ENCODE data around the gene CYSLTR1.
A peak's percentile ranks its signal among the peaks of the same experiment; 100 is the strongest.
"Not testable (repeated sequence)": the region's sequence is repeated elsewhere in the genome, so short reads cannot be mapped to it uniquely, and the experiment has no call there.

The CYSLTR1 gene

GRCh38 chrX:78327370-78328086 is at the start of gene CYSLTR1:
Gene CYSLTR1 (minus strand): TSS chrX:78327611. CDS start chrX:78273746, 53,865 bp downstream.
- DNase-seq: peak; percentile 22

DNA sequence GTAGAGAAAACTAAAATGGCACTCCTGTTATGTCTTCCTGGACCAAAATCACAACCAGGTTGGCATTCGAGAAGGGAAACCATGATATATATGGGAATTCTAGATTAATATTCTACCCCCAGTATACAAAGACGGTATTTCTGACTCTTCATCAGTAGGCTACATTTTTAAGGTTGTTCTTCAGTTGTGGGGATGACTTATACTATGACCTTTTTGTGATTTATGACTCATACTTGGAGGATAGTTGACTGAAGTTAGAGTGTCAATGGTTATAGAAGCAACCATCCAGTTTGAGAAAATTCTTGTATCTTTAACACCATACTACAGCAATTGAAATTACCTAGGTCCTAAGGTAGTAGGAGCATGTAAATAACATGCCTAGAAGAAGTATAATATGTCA is 49.8 kb upstream of the CYSLTR1 start:
- no peak for DNase-seq

GRCh38 chrX:78375894-78376293 is 48.5 kb upstream of the CYSLTR1 start:
- DNase-seq: no peak

DNA sequence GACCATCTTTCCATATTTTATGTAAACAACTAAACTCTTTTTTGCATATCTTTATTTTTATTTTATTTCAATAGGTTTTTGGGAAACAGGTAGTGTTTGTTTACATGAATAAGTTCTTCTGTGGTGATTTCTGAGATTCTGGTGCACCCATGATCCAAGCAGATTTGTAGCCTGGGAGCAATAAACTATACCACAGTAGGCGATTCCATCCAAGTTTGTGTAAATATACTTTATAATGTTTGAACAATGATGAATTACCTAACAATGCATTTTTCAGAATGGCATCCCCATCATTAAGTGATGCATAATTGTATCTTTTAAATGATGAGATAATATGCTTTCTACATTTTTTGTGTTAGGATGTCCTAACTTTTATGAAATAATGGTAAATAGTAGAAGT is 39.2 kb upstream of the CYSLTR1 start:
- DNase-seq: no peak

- no peak for DNase-seq
Measured at GRCh38 chrX:78357342-78358055, 30.1 kb upstream of the CYSLTR1 start.

GRCh38 chrX:78333521-78333920 is 6.1 kb upstream of the CYSLTR1 start:
- no peak for DNase-seq

DNA sequence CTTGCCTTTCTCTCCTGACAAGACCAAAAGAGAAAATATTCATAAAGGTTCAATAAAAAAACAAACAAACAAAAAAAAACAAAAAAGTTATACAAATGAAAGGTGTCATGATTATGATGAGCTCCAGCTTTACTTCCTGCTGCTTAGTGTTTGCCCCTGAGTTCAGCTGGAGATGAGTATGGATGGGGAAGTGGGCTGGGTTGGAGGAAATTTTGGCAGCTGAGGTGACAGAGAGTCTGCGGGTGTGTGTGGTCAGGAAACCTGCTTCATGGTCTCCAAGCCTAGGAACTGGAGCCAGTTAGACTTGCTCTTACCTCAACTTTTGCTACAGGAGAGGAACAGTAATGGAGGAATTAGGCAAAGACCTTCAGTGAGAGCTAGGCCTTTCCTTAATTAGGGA is 4.3 kb upstream of the CYSLTR1 start:
- DNase-seq: no peak

DNA sequence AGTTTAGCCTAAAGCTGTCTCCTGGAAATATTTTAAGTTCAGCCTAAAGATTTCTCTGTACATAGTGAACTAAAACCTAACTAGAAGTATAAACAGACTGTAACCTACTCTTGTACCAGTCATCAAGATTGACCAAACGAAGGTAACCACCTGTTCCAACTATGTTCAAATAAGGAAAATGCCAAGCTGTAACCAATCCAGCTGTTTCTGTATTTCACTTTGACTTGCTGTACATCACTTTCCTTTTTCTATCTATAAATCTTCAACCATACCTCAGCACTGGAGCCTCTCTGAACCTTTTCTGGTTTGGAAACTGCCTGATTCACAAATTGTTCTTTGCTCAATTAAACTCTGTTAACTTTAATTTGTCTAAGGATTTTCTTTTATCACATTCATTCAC is 3.1 kb upstream of the CYSLTR1 start:
- no peak for DNase-seq

- no peak for DNase-seq
Measured at GRCh38 chrX:78330068-78330467, 2.7 kb upstream of the CYSLTR1 start.

GRCh38 chrX:78329486-78329885 is 2.1 kb upstream of the CYSLTR1 start:
- no peak for DNase-seq

DNA sequence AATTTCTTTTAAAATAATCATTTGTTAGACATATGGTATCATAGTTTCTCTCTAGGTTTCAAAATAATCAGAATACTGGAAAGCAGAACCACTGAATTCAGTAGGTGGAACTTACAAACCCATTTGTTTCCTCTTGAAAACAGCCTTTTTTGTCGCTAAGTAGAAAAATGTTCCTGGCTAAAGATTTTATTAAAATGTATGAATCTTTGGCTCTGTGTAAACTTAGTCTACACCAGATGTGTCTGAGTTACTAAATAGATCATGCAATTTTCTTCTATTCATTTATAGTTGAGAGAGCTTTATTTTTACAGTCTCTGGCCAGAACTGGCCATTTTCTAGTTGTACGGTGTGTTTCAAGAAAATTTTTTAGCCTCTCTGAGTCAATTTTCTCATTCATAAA is 1.0 kb downstream of the CYSLTR1 start:
- no peak for DNase-seq

- DNase-seq: no peak
Measured at GRCh38 chrX:78322863-78323262, 4.5 kb downstream of the CYSLTR1 start.

- no peak for DNase-seq
Measured at GRCh38 chrX:78321809-78322208, 5.6 kb downstream of the CYSLTR1 start.

DNA sequence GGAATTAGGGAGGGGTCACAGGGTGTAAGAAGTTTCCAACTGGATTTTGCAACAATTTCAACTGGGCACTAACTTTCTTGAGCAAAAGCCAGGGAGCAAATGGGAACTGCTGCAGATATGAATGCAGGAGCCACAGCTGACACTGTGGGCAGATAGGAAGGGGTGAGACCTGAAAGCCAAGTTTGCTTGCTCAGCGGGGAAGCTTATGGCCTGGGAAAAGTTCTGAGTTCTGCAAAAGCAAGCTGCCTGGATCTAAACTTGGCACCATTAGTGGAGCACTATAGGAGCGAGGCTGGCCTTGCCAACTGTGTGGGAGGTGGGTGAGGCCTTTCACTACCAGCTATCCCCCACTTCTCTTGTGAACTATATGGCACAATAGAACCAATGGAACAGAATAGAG is 11.1 kb downstream of the CYSLTR1 start:
- DNase-seq: no peak

DNA sequence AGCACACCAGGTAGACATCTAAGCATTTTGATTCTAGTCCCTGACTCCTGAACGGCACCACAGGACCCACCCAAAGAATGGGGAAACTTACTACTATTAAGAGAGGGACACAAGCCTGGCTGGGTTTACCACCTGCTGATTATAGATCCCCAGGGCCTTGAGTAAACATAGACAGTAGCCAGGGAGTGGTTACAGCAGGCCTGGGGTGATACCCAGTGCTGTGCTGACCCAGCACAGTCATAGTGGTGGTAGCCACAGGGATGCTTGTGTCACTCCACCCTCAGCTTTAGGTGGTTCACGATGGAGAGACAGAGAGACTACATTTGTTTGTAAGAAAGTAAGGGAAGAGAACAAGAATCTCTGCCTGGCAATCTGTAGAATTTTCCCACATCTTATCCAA is 11.7 kb downstream of the CYSLTR1 start:
- DNase-seq: no peak

- no peak for DNase-seq
Measured at GRCh38 chrX:78314561-78314960, 12.8 kb downstream of the CYSLTR1 start.

GRCh38 chrX:78313526-78313925 is 13.9 kb downstream of the CYSLTR1 start:
- no peak for DNase-seq

DNA sequence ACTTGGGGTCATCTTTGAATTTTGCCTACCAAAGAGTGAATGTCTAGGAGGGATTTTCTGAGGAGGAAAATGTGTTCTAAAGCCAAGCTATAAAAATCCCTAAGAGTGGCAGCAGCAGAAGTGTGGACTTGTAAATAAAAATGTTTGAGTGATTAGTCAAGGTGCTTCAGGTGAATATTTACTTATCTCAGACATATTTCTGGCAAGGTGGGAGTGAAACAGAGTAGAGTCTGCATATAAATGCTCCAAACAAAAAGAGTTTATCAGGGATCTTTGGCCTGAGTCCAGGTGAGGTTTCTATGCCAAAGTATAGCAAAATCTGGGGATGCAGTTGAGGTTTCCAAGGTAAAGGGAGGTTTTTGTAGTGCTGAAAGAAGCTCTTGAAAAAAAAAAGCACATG is 19.7 kb downstream of the CYSLTR1 start:
- no peak for DNase-seq

- DNase-seq: no peak
Measured at GRCh38 chrX:78303086-78303485, 24.3 kb downstream of the CYSLTR1 start.

- DNase-seq: not testable (repeated sequence)
Measured at GRCh38 chrX:78300933-78301332, 26.5 kb downstream of the CYSLTR1 start.

- no peak for DNase-seq
Measured at GRCh38 chrX:78283511-78283910, 43.9 kb downstream of the CYSLTR1 start.

- no peak for DNase-seq
Measured at GRCh38 chrX:78237127-78237526, 90.3 kb downstream of the CYSLTR1 start.

GRCh38 chrX:78226047-78226446 is 101.4 kb downstream of the CYSLTR1 start:
- DNase-seq: not testable (repeated sequence)
